CD8-positive, alpha-beta memory T cell (primary cell): ENCODE measurements around the gene QTRT2. TPM values are rescaled to one million over a fixed set of nuclear protein-coding genes. Genes with fewer than 3 reads are reported as not detected.

Experiments used
- CTCF ChIA-PET: fragments of 350-600 bp; sonication (Branson Sonifier 250); formaldehyde crosslinking; loops from one replicate; lab custom pipeline; 2021; ENCODE audit warnings: antibody characterized with exemption; lab: Charles Lee
- POLR2A ChIA-PET: fragments of 350-600 bp; sonication (Branson Sonifier 250); formaldehyde crosslinking; loops from one replicate; lab custom pipeline; 2021; ENCODE audit warnings: antibody characterized with exemption; lab: Charles Lee
- DNase-seq, 5 donors: peaks; one replicate each; pipeline versions ENCODE4 v3.0.0 to v3.0.0-alpha.2; 2020 to 2022; ENCODE audit warnings: mixed read lengths in 1 of 5
- H3K27ac ChIP-seq: one replicate; pipeline ENCODE4 v1.7.0; 2013; ENCODE audit warnings: low read depth, mild to moderate bottlenecking, low read length, moderate library complexity
- H3K27me3 ChIP-seq: 2 replicates; pipeline ENCODE4 v1.7.0; 2013; ENCODE audit warnings: low read length, mild to moderate bottlenecking; ENCODE audit not compliant: insufficient read depth, poor library complexity, severe bottlenecking
- H3K36me3 ChIP-seq: 2 replicates; pipeline ENCODE4 v1.7.0; 2013; ENCODE audit warnings: mild to moderate bottlenecking, low read length, moderate library complexity; ENCODE audit not compliant: insufficient read depth
- H3K4me1 ChIP-seq: 2 replicates; pipeline ENCODE4 v1.7.0; 2013; ENCODE audit warnings: mild to moderate bottlenecking, low read length, moderate library complexity; ENCODE audit not compliant: insufficient read depth
- H3K4me3 ChIP-seq: 2 replicates; pipeline ENCODE4 v1.7.0; 2013; ENCODE audit warnings: mild to moderate bottlenecking, low read length
- H3K9me3 ChIP-seq: 2 replicates; pipeline ENCODE4 v1.7.0; 2013; ENCODE audit warnings: mild to moderate bottlenecking, low read length
- H3K27ac Mint-ChIP-seq, 8 donors: one replicate each; pipeline ENCODE4 v1.8.0; 2020 to 2021; ENCODE audit warnings: mixed read lengths in 8 of 8, mild to moderate bottlenecking in 6 of 8, inconsistent platforms in 3 of 8, moderate library complexity in 3 of 8
- H3K27me3 Mint-ChIP-seq, 2 donors: one replicate each; pipeline ENCODE4 v1.8.0; 2020 to 2021; ENCODE audit warnings: mixed read lengths in 2 of 2, mild to moderate bottlenecking in 1 of 2, moderate library complexity in 1 of 2
- H3K36me3 Mint-ChIP-seq, 3 donors: one replicate each; pipeline ENCODE4 v1.8.0; 2020 to 2021; ENCODE audit warnings: mixed read lengths in 3 of 3, inconsistent platforms in 1 of 3, mild to moderate bottlenecking in 1 of 3
- H3K4me1 Mint-ChIP-seq, 3 donors: one replicate each; pipeline ENCODE4 v1.8.0; 2020 to 2021; ENCODE audit warnings: mixed read lengths in 3 of 3, inconsistent platforms in 1 of 3, mild to moderate bottlenecking in 1 of 3
- H3K4me3 Mint-ChIP-seq, 7 donors: one replicate each; pipeline ENCODE4 v1.8.0; 2020 to 2021; ENCODE audit warnings: mixed read lengths in 7 of 7, mild to moderate bottlenecking in 6 of 7, moderate library complexity in 4 of 7, inconsistent platforms in 2 of 7
- H3K9me3 Mint-ChIP-seq, 5 donors: one replicate each; pipeline ENCODE4 v1.8.0; 2020 to 2022; ENCODE audit warnings: mixed read lengths in 5 of 5, mild to moderate bottlenecking in 3 of 5, moderate library complexity in 2 of 5, inconsistent platforms in 1 of 5
- polyA plus RNA-seq: library from polyadenylated mRNA; unstranded; fragments of 300-500 nt; fragmentation: Illumina TruSeq; gene quantifications from one replicate; pipeline ENCODE4 v1.2.3, GENCODE V29; 2021
- total RNA-seq, 2 experiments: library from RNA; stranded (reverse); gene quantifications; one replicate each; pipeline ENCODE4 v1.2.3, GENCODE V29; 2021

QTRT2 gene
- total and polyA plus RNA-seq, 3 experiments from 2014 or later, result 10.8 to 51.3 (median 48.0) TPM

- peaks cover 0 to 4% (median 0%) of the 10 kb centered on the region in 3 donors for H3K4me1 Mint-ChIP-seq
These were observed 39.3 kb downstream of the QTRT2 start for GRCh38 chr3:114095796-114096195.

GRCh38 chr3:114101101-114101500, 44.6 kb downstream of the QTRT2 start:
- Mint-ChIP-seq H3K4me1 (no peaks in the 10 kb centered on the region), H3K27me3 (peaks cover 0 to 10% of the 10 kb centered on the region in 2 donors), H3K27ac (no peak overlapping the region), H3K4me3 (no peak overlapping the region), H3K36me3 (no peaks in the 10 kb centered on the region), H3K9me3 (no peaks in the 10 kb centered on the region)
- Histone ChIP-seq H3K9me3 (no peaks in the 10 kb centered on the region), H3K27ac (no peak overlapping the region), H3K36me3 (no peaks in the 10 kb centered on the region), H3K4me3 (no peak overlapping the region), H3K4me1 (no peaks in the 10 kb centered on the region), H3K27me3 (no peaks in the 10 kb centered on the region)
- ChIA-PET CTCF (no interaction called here), POLR2A (no interaction called here)
- DNase-seq, result no peak

More at GRCh38 chr3:114095796-114096195, 39.3 kb downstream of the QTRT2 start:
- no peak overlapping the region for H3K4me3 Mint-ChIP-seq
- CTCF ChIA-PET, result no interaction called here
- peaks cover 2 to 5% of the 10 kb centered on the region in 2 donors for H3K27me3 Mint-ChIP-seq
- no peaks in the 10 kb centered on the region for H3K9me3 Mint-ChIP-seq
- H3K4me1 ChIP-seq, result no peaks in the 10 kb centered on the region
- no peaks in the 10 kb centered on the region for H3K27me3 ChIP-seq
- no peaks in the 10 kb centered on the region for H3K9me3 ChIP-seq
- peaks cover 0 to 3% (median 0%) of the 10 kb centered on the region in 3 donors for H3K36me3 Mint-ChIP-seq
- H3K4me3 ChIP-seq, result no peak overlapping the region
- POLR2A ChIA-PET, result no interaction called here
- no peak overlapping the region for H3K27ac Mint-ChIP-seq
- no peak for DNase-seq
- no peak overlapping the region for H3K27ac ChIP-seq
- no peaks in the 10 kb centered on the region for H3K36me3 ChIP-seq

- Histone ChIP-seq H3K27me3 (no peaks in the 10 kb centered on the region), H3K4me1 (no peaks in the 10 kb centered on the region), H3K27ac (no peak overlapping the region), H3K9me3 (no peaks in the 10 kb centered on the region), H3K36me3 (no peaks in the 10 kb centered on the region), H3K4me3 (no peak overlapping the region)
- H3K4me1 Mint-ChIP-seq, result no peaks in the 10 kb centered on the region
- CTCF ChIA-PET, result no interaction called here
- no peaks in the 10 kb centered on the region for H3K36me3 Mint-ChIP-seq
- POLR2A ChIA-PET, result no interaction called here
- H3K27me3 Mint-ChIP-seq, result peaks cover 1 to 10% of the 10 kb centered on the region in 2 donors
- no peak overlapping the region for H3K4me3 Mint-ChIP-seq
- no peak for DNase-seq
- no peak overlapping the region for H3K27ac Mint-ChIP-seq
- no peaks in the 10 kb centered on the region for H3K9me3 Mint-ChIP-seq
These were observed 46.6 kb downstream of the QTRT2 start for GRCh38 chr3:114103181-114103580.

GRCh38 chr3:114103858-114104257, 47.3 kb downstream of the QTRT2 start:
- no peak overlapping the region for H3K27ac ChIP-seq
- H3K27me3 ChIP-seq, result no peaks in the 10 kb centered on the region
- H3K4me1 ChIP-seq, result no peaks in the 10 kb centered on the region
- DNase-seq, result no peak
- H3K9me3 Mint-ChIP-seq, result no peaks in the 10 kb centered on the region
- peaks cover 1 to 10% of the 10 kb centered on the region in 2 donors for H3K27me3 Mint-ChIP-seq
- CTCF ChIA-PET, result no interaction called here
- no peak overlapping the region for H3K27ac Mint-ChIP-seq
- no peak overlapping the region for H3K4me3 ChIP-seq
- no peak overlapping the region for H3K4me3 Mint-ChIP-seq
- POLR2A ChIA-PET, result interaction anchor here (0.7 kb wide), 1 partner anchor 168 kb away, joined by 4 read pairs; no protein-coding TSS in a partner anchor
- H3K9me3 ChIP-seq, result no peaks in the 10 kb centered on the region
- H3K36me3 Mint-ChIP-seq, result no peaks in the 10 kb centered on the region
- no peaks in the 10 kb centered on the region for H3K36me3 ChIP-seq
- no peaks in the 10 kb centered on the region for H3K4me1 Mint-ChIP-seq

- CTCF ChIA-PET, result no interaction called here
- H3K9me3 Mint-ChIP-seq, result no peaks in the 10 kb centered on the region
- no peaks in the 10 kb centered on the region for H3K9me3 ChIP-seq
- no peaks in the 10 kb centered on the region for H3K4me1 ChIP-seq
- peaks cover 1 to 13% of the 10 kb centered on the region in 2 donors for H3K27me3 Mint-ChIP-seq
- H3K27ac ChIP-seq, result no peak overlapping the region
- H3K4me1 Mint-ChIP-seq, result no peaks in the 10 kb centered on the region
- no peak for DNase-seq
- H3K27me3 ChIP-seq, result no peaks in the 10 kb centered on the region
- no peak overlapping the region for H3K4me3 ChIP-seq
- H3K4me3 Mint-ChIP-seq, result no peak overlapping the region
- H3K36me3 Mint-ChIP-seq, result no peaks in the 10 kb centered on the region
- H3K27ac Mint-ChIP-seq, result no peak overlapping the region
- H3K36me3 ChIP-seq, result no peaks in the 10 kb centered on the region
- POLR2A ChIA-PET, result interaction anchor here (0.7 kb wide), 1 partner anchor 168 kb away, joined by 4 read pairs; no protein-coding TSS in a partner anchor
These were observed 47.9 kb downstream of the QTRT2 start for GRCh38 chr3:114104414-114104813.

- no peaks in the 10 kb centered on the region for H3K36me3 ChIP-seq
- Mint-ChIP-seq H3K4me3 (no peak overlapping the region), H3K27ac (no peak overlapping the region), H3K27me3 (peaks cover 10 to 12% of the 10 kb centered on the region in 2 donors), H3K9me3 (no peaks in the 10 kb centered on the region), H3K4me1 (no peaks in the 10 kb centered on the region), H3K36me3 (no peaks in the 10 kb centered on the region)
- no peaks in the 10 kb centered on the region for H3K27me3 ChIP-seq
- ChIA-PET CTCF (no interaction called here), POLR2A (no interaction called here)
- H3K4me3 ChIP-seq, result no peak overlapping the region
- DNase-seq, result no peak
- no peak overlapping the region for H3K27ac ChIP-seq
- H3K9me3 ChIP-seq, result no peaks in the 10 kb centered on the region
- no peaks in the 10 kb centered on the region for H3K4me1 ChIP-seq
These were observed 51.6 kb downstream of the QTRT2 start for GRCh38 chr3:114108137-114108536.

GRCh38 chr3:114110439-114110838, 53.9 kb downstream of the QTRT2 start:
- Mint-ChIP-seq H3K36me3 (no peaks in the 10 kb centered on the region), H3K4me3 (no peak overlapping the region), H3K9me3 (no peaks in the 10 kb centered on the region), H3K4me1 (no peaks in the 10 kb centered on the region), H3K27me3 (peaks cover 10 to 12% of the 10 kb centered on the region in 2 donors), H3K27ac (no peak overlapping the region)
- DNase-seq, result no peak
- Histone ChIP-seq H3K36me3 (no peaks in the 10 kb centered on the region), H3K27ac (no peak overlapping the region), H3K27me3 (no peaks in the 10 kb centered on the region), H3K4me1 (no peaks in the 10 kb centered on the region), H3K4me3 (no peak overlapping the region), H3K9me3 (no peaks in the 10 kb centered on the region)
- ChIA-PET CTCF (interaction anchor here (1.4 kb wide), 1 partner anchor 365 kb away, joined by 3 read pairs; no protein-coding TSS in a partner anchor), POLR2A (no interaction called here)

GRCh38 chr3:114111060-114111770, 54.7 kb downstream of the QTRT2 start:
- H3K4me3 ChIP-seq, result no peak overlapping the region
- H3K9me3 Mint-ChIP-seq, result no peaks in the 10 kb centered on the region
- no peaks in the 10 kb centered on the region for H3K36me3 Mint-ChIP-seq
- H3K27ac ChIP-seq, result no peak overlapping the region
- H3K4me1 ChIP-seq, result no peaks in the 10 kb centered on the region
- H3K9me3 ChIP-seq, result no peaks in the 10 kb centered on the region
- ChIA-PET CTCF (no interaction called here), POLR2A (no interaction called here)
- H3K36me3 ChIP-seq, result no peaks in the 10 kb centered on the region
- no peaks in the 10 kb centered on the region for H3K4me1 Mint-ChIP-seq
- no peak for DNase-seq
- no peak overlapping the region for H3K27ac Mint-ChIP-seq
- peaks cover 9 to 12% of the 10 kb centered on the region in 2 donors for H3K27me3 Mint-ChIP-seq
- no peaks in the 10 kb centered on the region for H3K27me3 ChIP-seq
- H3K4me3 Mint-ChIP-seq, result no peak overlapping the region
